Muscle of leg (tissue), 11 donors: ENCODE measurements around the gene CCNE1. TPM values are rescaled to one million over a fixed set of nuclear protein-coding genes. Genes with fewer than 3 reads are reported as not detected.
A peak's percentile ranks its signal among the peaks of the same experiment; 100 is the strongest.
"Not testable (repeated sequence)": the region's sequence is repeated elsewhere in the genome, so short reads cannot be mapped to it uniquely, and the experiment has no call there.

ENCODE experiments used
- DNase-seq: peaks from one replicate; pipeline ENCODE4 v3.0.0; 2013
- H3K27ac ChIP-seq: one replicate; pipeline ENCODE4 v1.5.1; 2013; ENCODE audit warnings: mild to moderate bottlenecking, low read length, control low read depth
- H3K27me3 ChIP-seq: one replicate; pipeline ENCODE4 v1.6.1; 2013; ENCODE audit warnings: low read length; ENCODE audit not compliant: control insufficient read depth, insufficient read depth
- H3K36me3 ChIP-seq: one replicate; pipeline ENCODE4 v1.6.1; 2013; ENCODE audit warnings: low read length; ENCODE audit not compliant: control insufficient read depth, insufficient read depth
- H3K4me1 ChIP-seq: one replicate; pipeline ENCODE4 v1.6.1; 2013; ENCODE audit warnings: low read length; ENCODE audit not compliant: control insufficient read depth, insufficient read depth
- H3K4me3 ChIP-seq: one replicate; pipeline ENCODE4 v1.5.1; 2013; ENCODE audit warnings: low read length, control low read depth
- H3K9me3 ChIP-seq: replicated peaks from 2 replicates; pipeline ENCODE4 v1.6.1; 2013; ENCODE audit warnings: low read depth, low read length; ENCODE audit not compliant: control insufficient read depth
- WGBS: methylation state at CpG from one replicate; pipeline ENCODE4 v1.1.5; 2013; ENCODE audit warnings: missing lambda C conversion rate; ENCODE audit not compliant: insufficient coverage; 5-methylcytosine and 5-hydroxymethylcytosine counted together
- polyA plus RNA-seq, 8 donors: library from polyadenylated mRNA; unstranded; fragments of 120-200 nt; gene quantifications; one replicate each; pipeline versions ENCODE4 v1.2.1 to v1.2.3, GENCODE V29; 2013; ENCODE audit warnings: inconsistent platforms in 1 of 8, low replicate concordance in 1 of 8; ENCODE audit not compliant: insufficient read length in 8 of 8, insufficient read depth in 1 of 8
- total RNA-seq: library from RNA; stranded (reverse); fragments of 120-200 nt; gene quantifications from one replicate; pipeline ENCODE4 v1.2.4, GENCODE V29; 2013

The CCNE1 gene
- total and polyA plus RNA-seq, 9 donors = 18.0 to 24.9 (median 24.1) TPM

- DNase-seq = peak; percentile 25
- no peaks in the 10 kb centered on the region for H3K9me3 ChIP-seq
- H3K27ac ChIP-seq = no peak overlapping the region
- peaks cover 39% of the 10 kb centered on the region for H3K4me1 ChIP-seq
- no peaks in the 10 kb centered on the region for H3K27me3 ChIP-seq
- peak overlapping the region; percentile 35 for H3K4me3 ChIP-seq
- H3K36me3 ChIP-seq = peaks cover 6% of the 10 kb centered on the region
- WGBS = under 1% methylated on average over 85 of the region's 104 CpGs
Observed at GRCh38 chr19:29812080-29812880, 489 bp downstream of the CCNE1 start.

GRCh38 chr19:29812881-29813275 is 1.1 kb downstream of the CCNE1 start:
- peaks cover 35% of the 10 kb centered on the region for H3K4me1 ChIP-seq

DNA sequence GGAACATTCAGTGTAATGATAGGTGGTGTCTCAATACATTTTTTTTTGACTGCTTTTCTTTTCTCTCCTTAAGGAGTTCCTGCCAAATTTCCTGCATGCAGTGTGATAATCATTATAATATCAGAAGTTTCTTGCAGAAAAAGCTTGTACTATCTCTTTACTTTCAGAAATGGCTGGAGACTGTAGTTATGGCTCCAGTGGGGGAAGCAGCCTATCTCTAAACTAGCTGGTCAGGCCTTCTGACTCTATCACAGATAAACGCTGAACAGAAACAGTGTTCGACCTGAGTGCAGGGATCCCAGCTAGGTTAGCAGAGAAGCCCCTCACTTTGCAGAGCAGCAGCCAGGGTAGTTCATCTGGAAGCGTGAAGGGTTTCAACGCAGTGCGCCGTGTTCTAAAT is 1.9 kb downstream of the CCNE1 start:
- no peaks in the 10 kb centered on the region for H3K27me3 ChIP-seq
- WGBS = 92% methylated on average over 3 of the region's 6 CpGs
- no peaks in the 10 kb centered on the region for H3K9me3 ChIP-seq
- no peak overlapping the region for H3K4me3 ChIP-seq
- DNase-seq = no peak
- no peak overlapping the region for H3K27ac ChIP-seq
- H3K36me3 ChIP-seq = peaks cover 8% of the 10 kb centered on the region
- H3K4me1 ChIP-seq = peaks cover 35% of the 10 kb centered on the region

More at GRCh38 chr19:29812881-29813275, 1.1 kb downstream of the CCNE1 start:
- no peaks in the 10 kb centered on the region for H3K9me3 ChIP-seq
- DNase-seq = no peak
- peak overlapping the region; percentile 35 for H3K4me3 ChIP-seq
- WGBS = 67% methylated on average over 6 of the region's 6 CpGs
- no peak overlapping the region for H3K27ac ChIP-seq
- no peaks in the 10 kb centered on the region for H3K27me3 ChIP-seq
- peaks cover 8% of the 10 kb centered on the region for H3K36me3 ChIP-seq

GRCh38 chr19:29815231-29815630 is 3.4 kb downstream of the CCNE1 start:
- H3K27ac ChIP-seq = peak overlapping the region; percentile 60

DNA sequence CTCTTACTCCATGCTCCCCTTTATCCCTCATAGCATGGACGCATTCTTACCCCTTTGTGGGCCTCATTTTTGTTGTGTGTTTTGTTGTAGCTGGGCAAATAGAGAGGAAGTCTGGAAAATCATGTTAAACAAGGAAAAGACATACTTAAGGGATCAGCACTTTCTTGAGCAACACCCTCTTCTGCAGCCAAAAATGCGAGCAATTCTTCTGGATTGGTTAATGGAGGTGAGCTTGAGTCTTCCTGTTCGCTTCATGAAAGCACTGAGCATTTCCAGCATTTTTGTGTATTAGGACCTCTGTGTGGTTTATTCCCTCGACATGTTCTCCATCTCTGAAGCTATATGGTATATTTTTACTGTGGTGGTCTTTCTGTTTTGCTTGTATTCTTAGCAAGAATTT is 5.5 kb downstream of the CCNE1 start:
- WGBS = no CpG with 5 or more reads among the region's 4 CpGs
- H3K27ac ChIP-seq = no peak overlapping the region
- H3K27me3 ChIP-seq = no peaks in the 10 kb centered on the region
- peaks cover 23% of the 10 kb centered on the region for H3K4me1 ChIP-seq
- no peak for DNase-seq
- H3K9me3 ChIP-seq = no peaks in the 10 kb centered on the region
- H3K4me3 ChIP-seq = no peak overlapping the region
- peaks cover 28% of the 10 kb centered on the region for H3K36me3 ChIP-seq

More at GRCh38 chr19:29815231-29815630, 3.4 kb downstream of the CCNE1 start:
- 79% methylated on average over 3 of the region's 7 CpGs for WGBS
- H3K9me3 ChIP-seq = no peaks in the 10 kb centered on the region
- peak; percentile 80 for DNase-seq
- H3K4me3 ChIP-seq = no peak overlapping the region
- H3K27me3 ChIP-seq = no peaks in the 10 kb centered on the region
- H3K4me1 ChIP-seq = peaks cover 33% of the 10 kb centered on the region
- H3K36me3 ChIP-seq = peaks cover 17% of the 10 kb centered on the region

DNA sequence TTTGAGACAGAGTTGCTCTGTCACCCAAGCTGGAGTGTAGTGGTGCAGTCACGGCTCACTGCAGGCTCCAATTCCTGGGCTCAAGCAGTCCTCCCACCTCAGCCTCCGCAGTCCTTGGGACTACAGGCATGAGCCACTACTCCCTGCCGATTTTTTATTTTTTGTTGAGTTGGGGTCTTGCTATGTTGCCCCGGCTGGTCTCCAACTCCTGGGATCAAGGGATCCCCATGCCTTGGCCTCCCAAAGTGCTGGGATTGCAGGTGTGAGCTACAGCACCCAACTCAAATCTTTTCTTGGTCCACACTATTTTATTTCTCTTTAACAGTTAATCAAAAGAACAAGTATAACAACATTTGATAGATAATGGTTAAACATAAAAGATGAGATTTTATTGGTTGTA is 7.5 kb downstream of the CCNE1 start:
- H3K9me3 ChIP-seq = no peaks in the 10 kb centered on the region
- peaks cover 9% of the 10 kb centered on the region for H3K4me1 ChIP-seq
- no peaks in the 10 kb centered on the region for H3K27me3 ChIP-seq
- H3K27ac ChIP-seq = no peak overlapping the region
- no peak for DNase-seq
- 100% methylated on average over 1 of the region's 4 CpGs for WGBS
- no peak overlapping the region for H3K4me3 ChIP-seq
- H3K36me3 ChIP-seq = peaks cover 40% of the 10 kb centered on the region

- H3K4me1 ChIP-seq = peaks cover 5% of the 10 kb centered on the region
- 96% methylated on average over 4 of the region's 6 CpGs for WGBS
- H3K36me3 ChIP-seq = peaks cover 43% of the 10 kb centered on the region
- no peak overlapping the region for H3K4me3 ChIP-seq
- DNase-seq = no peak
- no peaks in the 10 kb centered on the region for H3K9me3 ChIP-seq
- H3K27ac ChIP-seq = no peak overlapping the region
- H3K27me3 ChIP-seq = no peaks in the 10 kb centered on the region
Observed at GRCh38 chr19:29819986-29820385, 8.2 kb downstream of the CCNE1 start.

DNA sequence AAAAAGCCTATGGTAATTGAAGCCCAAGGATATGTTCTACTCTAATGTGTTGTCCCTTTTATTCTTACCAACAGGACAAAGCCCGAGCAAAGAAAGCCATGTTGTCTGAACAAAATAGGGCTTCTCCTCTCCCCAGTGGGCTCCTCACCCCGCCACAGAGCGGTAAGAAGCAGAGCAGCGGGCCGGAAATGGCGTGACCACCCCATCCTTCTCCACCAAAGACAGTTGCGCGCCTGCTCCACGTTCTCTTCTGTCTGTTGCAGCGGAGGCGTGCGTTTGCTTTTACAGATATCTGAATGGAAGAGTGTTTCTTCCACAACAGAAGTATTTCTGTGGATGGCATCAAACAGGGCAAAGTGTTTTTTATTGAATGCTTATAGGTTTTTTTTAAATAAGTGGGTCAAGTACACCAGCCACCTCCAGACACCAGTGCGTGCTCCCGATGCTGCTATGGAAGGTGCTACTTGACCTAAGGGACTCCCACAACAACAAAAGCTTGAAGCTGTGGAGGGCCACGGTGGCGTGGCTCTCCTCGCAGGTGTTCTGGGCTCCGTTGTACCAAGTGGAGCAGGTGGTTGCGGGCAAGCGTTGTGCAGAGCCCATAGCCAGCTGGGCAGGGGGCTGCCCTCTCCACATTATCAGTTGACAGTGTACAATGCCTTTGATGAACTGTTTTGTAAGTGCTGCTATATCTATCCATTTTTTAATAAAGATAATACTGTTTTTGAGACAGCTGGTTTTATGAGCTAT is 12.0 kb downstream of the CCNE1 start:
- WGBS = 93% methylated on average over 5 of the region's 20 CpGs
- no peaks in the 10 kb centered on the region for H3K9me3 ChIP-seq

GRCh38 chr19:29825263-29825662 is 13.5 kb downstream of the CCNE1 start:
- H3K9me3 ChIP-seq, H3K4me1 ChIP-seq, DNase-seq, H3K27me3 ChIP-seq, H3K4me3 ChIP-seq, H3K27ac ChIP-seq: not testable (repeated sequence)
- peaks cover 29% of the 10 kb centered on the region for H3K36me3 ChIP-seq
- WGBS = 100% methylated on average over 3 of the region's 8 CpGs

More for the DNA sequence above, 12.0 kb downstream of the CCNE1 start:
- H3K4me3 ChIP-seq = no peak overlapping the region
- peaks cover 37% of the 10 kb centered on the region for H3K36me3 ChIP-seq
- no peak for DNase-seq
- H3K27me3 ChIP-seq = no peaks in the 10 kb centered on the region
- no peak overlapping the region for H3K27ac ChIP-seq
- H3K4me1 ChIP-seq = no peaks in the 10 kb centered on the region

DNA sequence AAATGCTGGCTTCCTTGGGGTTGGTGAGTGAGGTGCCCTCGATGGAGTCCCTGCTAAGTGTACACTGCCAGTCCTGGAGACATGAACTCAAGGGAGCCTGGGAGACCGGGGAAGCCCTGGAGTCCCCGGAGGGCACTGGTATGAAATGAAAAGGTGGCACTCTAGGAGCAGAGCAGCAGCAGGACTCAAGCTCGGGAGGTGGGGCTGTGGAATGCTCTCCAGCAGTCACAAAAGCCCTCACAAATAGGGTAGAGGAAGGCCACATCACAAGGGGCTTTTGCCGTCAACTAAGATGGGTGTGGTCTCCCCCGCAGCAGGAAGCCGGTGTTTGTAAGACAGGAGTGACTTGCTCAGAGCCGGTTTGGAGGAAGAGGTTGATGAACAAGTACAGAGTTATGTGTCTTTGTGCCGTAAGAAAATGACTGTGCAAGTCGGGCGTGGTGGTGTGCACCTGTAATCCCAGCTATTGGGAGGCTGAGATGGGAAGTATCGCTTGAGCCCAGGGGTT is 19.3 kb downstream of the CCNE1 start:
- Histone ChIP-seq H3K9me3 (no peaks in the 10 kb centered on the region), H3K4me3 (no peak overlapping the region), H3K27ac (no peak overlapping the region), H3K36me3 (no peaks in the 10 kb centered on the region), H3K27me3 (peaks cover 2% of the 10 kb centered on the region), H3K4me1 (no peaks in the 10 kb centered on the region)
- WGBS = 61% methylated on average over 8 of the region's 12 CpGs
- no peak for DNase-seq
